K562 (cell line): ENCODE results near the gene TMEM154.

Experiments
- CHD7 ChIP-seq: fragments of 200-600 bp; sonication (generic); IDR thresholded peaks from one replicate; pipeline ENCODE4 v1.6.1; 2012; ENCODE audit warnings: mild to moderate bottlenecking, low read depth, low read length, inconsistent platforms
- CTCF ChIP-seq, 3 experiments: IDR thresholded peaks in 2 of 3; conservative IDR thresholded peaks in 1 of 3; 2 replicates each; pipeline ENCODE4 v1.5.1; 2011 to 2012; ENCODE audit warnings: low read length in 3 of 3, mild to moderate bottlenecking in 3 of 3, control low read depth in 2 of 3, improper control_type of control experiment in 1 of 3, inconsistent platforms in 1 of 3, low read depth in 1 of 3, mixed read lengths in 1 of 3, moderate library complexity in 1 of 3; ENCODE audit not compliant: insufficient read depth in 2 of 3
- KDM1A ChIP-seq, 2 experiments: fragments of 450-650 bp; IDR thresholded peaks; 2 replicates each; pipeline ENCODE4 v1.6.1; 2016; ENCODE audit warnings: mild to moderate bottlenecking in 2 of 2
- NCOR1 ChIP-seq: fragments of 450-650 bp; IDR thresholded peaks from 2 replicates; pipeline ENCODE4 v1.6.1; 2016; ENCODE audit warnings: mild to moderate bottlenecking, moderate library complexity
- POLR2AphosphoS5 ChIP-seq: IDR thresholded peaks from 2 replicates; pipeline ENCODE4 v1.6.1; 2011; ENCODE audit warnings: mild to moderate bottlenecking, low read depth, low read length, moderate library complexity; ENCODE audit not compliant: control insufficient read depth, insufficient read depth
- TBP ChIP-seq: optimal IDR thresholded peaks from 2 replicates; pipeline ENCODE3; 2011; ENCODE audit warnings: low read depth, low read length, improper control_type of control experiment
- TCF3 ChIP-seq: sonication (generic); formaldehyde crosslinking; IDR thresholded peaks from 2 replicates; pipeline ENCODE4 v1.4.0; 2020; ENCODE audit warnings: mild to moderate bottlenecking, missing genetic modification reagents
- ZNF507 ChIP-seq: conservative IDR thresholded peaks from 2 replicates; pipeline ENCODE4 v1.6.1; 2017; ENCODE audit warnings: missing genetic modification characterization, missing compliant biosample characterization

- TF ChIP-seq CTCF (IDR thresholded peaks at IDR 0.05 in 2 of 3, conservative IDR thresholded peaks at IDR 0.05 in 1 of 3; ENCODE audit: insufficient read depth in 2 of 3, low read depth in 1 of 3, low read length in 3 of 3) (0 out of 6 replicates have a peak, but pooled peaks of 1 of the 3 experiments have one; percentile 2), NCOR1 (no peak), KDM1A (IDR thresholded peaks at IDR 0.05) (no peak), TBP (no peak), TCF3 (CRISPR knock-in tag) (no peak), ZNF507 (no peak), POLR2AphosphoS5 (no peak), CHD7 (no peak)
These were observed 98.1 kb downstream of the TMEM154 start for GRCh38 chr4:152581536-152582160.
